Large intestine (tissue), 3 donors: ENCODE measurements around the gene EFHC1. TPM values are rescaled to one million over a fixed set of nuclear protein-coding genes. Genes with fewer than 3 reads are reported as not detected.

Experiments
- DNase-seq, 2 donors: peaks; one replicate each; pipeline versions ENCODE4 v3.0.0 to v3.0.0-alpha.2; 2013
- H3K27ac ChIP-seq: one replicate; pipeline ENCODE4 v1.5.1; 2013; ENCODE audit warnings: low read length
- H3K27me3 ChIP-seq: 2 replicates; pipeline ENCODE4 v1.6.1; 2013; ENCODE audit warnings: low read length; ENCODE audit not compliant: control insufficient read depth, insufficient read depth
- H3K36me3 ChIP-seq: 2 replicates; pipeline ENCODE4 v1.6.1; 2013; ENCODE audit warnings: low read length; ENCODE audit not compliant: control insufficient read depth, insufficient read depth
- H3K4me1 ChIP-seq: one replicate; pipeline ENCODE4 v1.6.1; 2013; ENCODE audit warnings: low read length; ENCODE audit not compliant: control insufficient read depth, insufficient read depth
- H3K4me3 ChIP-seq: one replicate; pipeline ENCODE4 v1.5.1; 2013; ENCODE audit warnings: low read length
- H3K9me3 ChIP-seq: one replicate; pipeline ENCODE4 v1.6.1; 2013; ENCODE audit warnings: mild to moderate bottlenecking, low read depth, low read length, moderate library complexity; ENCODE audit not compliant: control insufficient read depth
- WGBS: methylation state at CpG from one replicate; pipeline ENCODE4 v1.1.5; 2013; ENCODE audit warnings: low lambda C conversion rate; ENCODE audit not compliant: insufficient coverage; 5-methylcytosine and 5-hydroxymethylcytosine counted together
- polyA plus RNA-seq: library from polyadenylated mRNA; unstranded; fragments of 120-200 nt; gene quantifications from one replicate; pipeline ENCODE4 v1.2.1, GENCODE V29; 2013

Gene EFHC1
- polyA plus RNA-seq, 1 donor = 23.2 TPM

GRCh38 chr6:52566201-52566600 is 146.1 kb downstream of the EFHC1 start:
- H3K4me3 ChIP-seq = no peak overlapping the region
- no peak for DNase-seq
- H3K36me3 ChIP-seq = peaks cover 2% of the 10 kb centered on the region
- no CpG with 5 or more reads among the region's 2 CpGs for WGBS
- H3K4me1 ChIP-seq = peaks cover 63% of the 10 kb centered on the region
- peak overlapping the region; percentile 78 for H3K27ac ChIP-seq
- H3K27me3 ChIP-seq = no peaks in the 10 kb centered on the region
- no peaks in the 10 kb centered on the region for H3K9me3 ChIP-seq

- no peaks in the 10 kb centered on the region for H3K9me3 ChIP-seq
- H3K27me3 ChIP-seq = no peaks in the 10 kb centered on the region
- no CpG with 5 or more reads among the region's 3 CpGs for WGBS
- H3K27ac ChIP-seq = peak overlapping the region; percentile 78
- peak; percentile 76 to 86 for DNase-seq
- H3K4me3 ChIP-seq = no peak overlapping the region
- H3K36me3 ChIP-seq = peaks cover 2% of the 10 kb centered on the region
- peaks cover 68% of the 10 kb centered on the region for H3K4me1 ChIP-seq
Observed at GRCh38 chr6:52566853-52567279, 146.7 kb downstream of the EFHC1 start.

- Histone ChIP-seq H3K36me3 (peaks cover 2% of the 10 kb centered on the region), H3K27me3 (no peaks in the 10 kb centered on the region), H3K9me3 (no peaks in the 10 kb centered on the region), H3K4me1 (peaks cover 75% of the 10 kb centered on the region), H3K27ac (no peak overlapping the region), H3K4me3 (no peak overlapping the region)
- no peak for DNase-seq
- no CpG with 5 or more reads among the region's 4 CpGs for WGBS
Observed at GRCh38 chr6:52568320-52568719, 148.2 kb downstream of the EFHC1 start.

GRCh38 chr6:52570291-52570700 is 150.2 kb downstream of the EFHC1 start:
- H3K4me3 ChIP-seq = no peak overlapping the region
- H3K9me3 ChIP-seq = no peaks in the 10 kb centered on the region
- H3K4me1 ChIP-seq = peaks cover 79% of the 10 kb centered on the region
- no peak for DNase-seq
- peaks cover 2% of the 10 kb centered on the region for H3K36me3 ChIP-seq
- WGBS = no CpG with 5 or more reads among the region's 8 CpGs
- no peaks in the 10 kb centered on the region for H3K27me3 ChIP-seq
- peak overlapping the region; percentile 48 for H3K27ac ChIP-seq

GRCh38 chr6:52571099-52571755 is 151.1 kb downstream of the EFHC1 start:
- H3K4me1 ChIP-seq = peaks cover 71% of the 10 kb centered on the region
- H3K27me3 ChIP-seq = no peaks in the 10 kb centered on the region
- peak in 1 of 2 donors; percentile 70 for DNase-seq
- H3K27ac ChIP-seq = peak overlapping the region; percentile 42
- H3K9me3 ChIP-seq = no peaks in the 10 kb centered on the region
- H3K4me3 ChIP-seq = no peak overlapping the region
- WGBS = no CpG with 5 or more reads among the region's 10 CpGs
- no peaks in the 10 kb centered on the region for H3K36me3 ChIP-seq

GRCh38 chr6:52572536-52572935 is 152.4 kb downstream of the EFHC1 start:
- Histone ChIP-seq H3K4me3 (no peak overlapping the region), H3K27ac (no peak overlapping the region), H3K4me1 (peaks cover 59% of the 10 kb centered on the region), H3K36me3 (no peaks in the 10 kb centered on the region), H3K27me3 (no peaks in the 10 kb centered on the region), H3K9me3 (no peaks in the 10 kb centered on the region)
- no CpG with 5 or more reads among the region's 4 CpGs for WGBS
- DNase-seq = no peak

- H3K36me3 ChIP-seq = no peaks in the 10 kb centered on the region
- peaks cover 57% of the 10 kb centered on the region for H3K4me1 ChIP-seq
- H3K27me3 ChIP-seq = no peaks in the 10 kb centered on the region
- no peaks in the 10 kb centered on the region for H3K9me3 ChIP-seq
- no peak for DNase-seq
- no peak overlapping the region for H3K27ac ChIP-seq
- no peak overlapping the region for H3K4me3 ChIP-seq
- no CpG with 5 or more reads among the region's 2 CpGs for WGBS
Observed at GRCh38 chr6:52573295-52573694, 153.2 kb downstream of the EFHC1 start.

Other genes starting within 250 kb of the EFHC1 start
- 0.78 TPM for gene IL17A, start 234.0 kb upstream of the EFHC1 start, polyA plus RNA-seq
- gene IL17F, start 175.8 kb upstream of the EFHC1 start, polyA plus RNA-seq = 0.55 TPM
- 55.9 TPM for gene MCM3, start 135.6 kb upstream of the EFHC1 start, polyA plus RNA-seq
- gene PAQR8, start 58.2 kb upstream of the EFHC1 start, polyA plus RNA-seq = 36.1 TPM
- gene TRAM2, start 156.7 kb downstream of the EFHC1 start, polyA plus RNA-seq = 44.1 TPM